HG03108 (cell line): ENCODE data around the gene KITLG.
"Not testable (repeated sequence)": the region's sequence is repeated elsewhere in the genome, so short reads cannot be mapped to it uniquely, and the experiment has no call there.

Experiments used
- ATAC-seq: cut with Tn5 transposase; IDR thresholded peaks from one replicate; pipeline ENCODE4 v1.9.1; 2021; ENCODE audit warnings: moderate library complexity; ENCODE audit not compliant: unreplicated experiment

KITLG gene

DNA sequence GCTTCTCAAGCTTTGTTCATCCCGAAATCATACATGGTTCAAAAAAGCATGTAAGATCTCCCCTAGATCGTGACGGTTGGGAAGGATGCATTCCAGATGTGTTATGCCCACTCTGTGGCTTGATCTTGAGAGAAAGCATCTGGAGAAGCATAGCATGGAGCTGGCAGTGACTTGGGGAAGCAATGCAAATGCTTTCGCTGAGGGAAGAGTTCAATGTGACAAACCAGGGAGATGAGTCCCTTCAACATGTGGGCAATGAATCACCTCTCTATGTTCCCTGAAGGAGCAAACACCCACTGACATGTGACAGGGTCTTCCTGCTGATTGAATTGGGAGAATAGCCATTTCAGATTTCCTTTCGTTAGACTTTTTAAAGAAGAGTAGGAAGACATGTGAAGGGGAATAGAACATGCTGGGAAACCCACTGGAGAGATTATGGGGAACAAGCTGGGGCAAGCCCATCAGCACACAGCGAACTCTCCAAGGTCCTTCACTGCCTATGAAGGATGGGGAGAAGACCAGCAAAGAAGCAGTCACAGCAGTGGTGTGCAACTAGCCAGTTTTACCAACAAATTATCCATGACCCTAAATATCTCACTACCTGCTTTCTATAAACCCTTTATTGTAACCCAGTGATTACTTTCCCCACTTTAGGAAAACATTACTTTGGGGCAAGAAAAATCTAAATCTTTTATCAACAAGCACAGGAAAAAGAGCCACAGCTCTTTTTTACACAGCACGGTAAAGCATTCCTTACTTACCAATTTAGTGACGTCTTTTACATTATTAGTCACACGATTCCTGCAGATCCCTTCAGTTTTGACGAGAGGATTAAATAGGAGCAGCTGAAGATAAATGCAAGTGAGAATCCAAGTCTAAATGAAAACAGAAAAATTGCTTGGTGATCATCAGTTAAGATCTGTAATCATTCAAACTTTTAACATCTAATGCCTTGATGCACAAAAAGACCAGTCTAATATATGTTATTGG is 35.0 kb downstream of the KITLG start:
- no peak for ATAC-seq

DNA sequence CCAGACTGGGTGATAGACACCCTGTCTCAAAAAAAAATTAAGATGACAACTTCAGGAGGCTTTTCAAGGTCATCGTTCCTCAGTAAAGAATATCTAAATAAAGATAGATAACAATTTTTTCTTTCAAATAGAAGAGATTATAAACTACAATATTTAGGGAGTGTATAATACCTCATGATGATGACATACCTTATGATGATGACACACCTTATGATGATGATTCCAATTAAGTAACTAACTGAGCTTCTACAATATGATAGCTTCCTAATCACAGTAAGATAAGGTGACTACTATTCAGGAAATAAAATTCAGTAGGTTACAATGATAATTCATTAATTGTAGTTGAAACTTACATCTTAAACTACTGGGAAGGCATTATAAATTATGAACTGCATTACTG is 40.4 kb downstream of the KITLG start:
- no peak for ATAC-seq

DNA sequence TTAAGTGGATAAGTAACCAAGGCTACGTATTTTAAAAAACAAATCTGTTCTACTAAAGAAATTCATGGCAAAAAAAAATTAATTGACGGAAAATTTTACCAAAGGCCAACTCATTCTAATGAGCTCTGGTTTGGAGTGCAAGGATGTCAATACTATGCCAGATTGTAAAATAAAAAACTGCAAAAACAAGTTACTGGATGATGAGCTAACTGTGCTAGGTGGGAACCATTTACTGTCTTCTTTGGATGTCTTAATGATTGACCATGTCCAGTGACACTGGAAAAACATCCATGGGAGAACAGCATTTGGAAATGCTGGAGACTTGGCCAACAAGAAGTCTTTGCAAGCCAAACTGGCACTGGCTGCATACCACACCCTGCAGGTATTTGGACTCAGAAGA is 41.6 kb downstream of the KITLG start:
- no peak for ATAC-seq

DNA sequence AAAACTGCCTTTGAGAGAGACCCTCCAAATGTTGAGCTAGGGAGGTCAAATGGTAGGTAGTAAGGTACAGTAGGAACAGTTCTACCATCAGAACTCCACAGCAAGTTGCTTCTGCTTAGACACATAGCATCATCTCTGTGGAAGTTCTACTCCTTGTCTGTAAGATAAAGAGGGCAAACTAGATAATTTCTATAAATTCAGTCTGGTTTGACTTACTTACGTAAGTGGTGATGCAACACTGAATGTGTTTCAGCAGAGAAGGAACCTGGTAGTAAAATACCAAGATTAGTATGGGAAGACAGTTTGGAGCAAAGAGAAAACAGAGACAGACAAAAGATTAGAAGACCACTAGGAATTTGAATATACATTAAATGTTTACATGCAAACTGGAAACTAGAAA is 42.0 kb downstream of the KITLG start:
- no peak for ATAC-seq

DNA sequence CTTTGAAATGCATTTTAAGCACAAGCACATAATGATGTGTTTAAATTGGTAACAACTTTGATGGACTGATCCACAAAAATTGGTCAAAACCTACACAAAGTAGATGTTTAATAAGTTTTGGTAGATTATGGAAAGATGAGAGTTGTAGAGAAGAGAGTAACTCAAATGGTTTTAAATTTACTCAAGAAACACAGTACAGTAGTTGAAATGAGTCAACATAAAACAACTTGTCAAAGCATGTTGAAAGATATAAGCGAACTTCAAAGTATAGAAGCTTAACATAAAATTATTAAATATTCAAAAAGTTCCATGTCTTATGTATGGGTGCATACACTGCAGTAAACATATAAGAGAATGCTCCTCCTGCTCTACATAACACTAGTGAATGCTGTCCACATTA is 49.4 kb downstream of the KITLG start:
- no peak for ATAC-seq

DNA sequence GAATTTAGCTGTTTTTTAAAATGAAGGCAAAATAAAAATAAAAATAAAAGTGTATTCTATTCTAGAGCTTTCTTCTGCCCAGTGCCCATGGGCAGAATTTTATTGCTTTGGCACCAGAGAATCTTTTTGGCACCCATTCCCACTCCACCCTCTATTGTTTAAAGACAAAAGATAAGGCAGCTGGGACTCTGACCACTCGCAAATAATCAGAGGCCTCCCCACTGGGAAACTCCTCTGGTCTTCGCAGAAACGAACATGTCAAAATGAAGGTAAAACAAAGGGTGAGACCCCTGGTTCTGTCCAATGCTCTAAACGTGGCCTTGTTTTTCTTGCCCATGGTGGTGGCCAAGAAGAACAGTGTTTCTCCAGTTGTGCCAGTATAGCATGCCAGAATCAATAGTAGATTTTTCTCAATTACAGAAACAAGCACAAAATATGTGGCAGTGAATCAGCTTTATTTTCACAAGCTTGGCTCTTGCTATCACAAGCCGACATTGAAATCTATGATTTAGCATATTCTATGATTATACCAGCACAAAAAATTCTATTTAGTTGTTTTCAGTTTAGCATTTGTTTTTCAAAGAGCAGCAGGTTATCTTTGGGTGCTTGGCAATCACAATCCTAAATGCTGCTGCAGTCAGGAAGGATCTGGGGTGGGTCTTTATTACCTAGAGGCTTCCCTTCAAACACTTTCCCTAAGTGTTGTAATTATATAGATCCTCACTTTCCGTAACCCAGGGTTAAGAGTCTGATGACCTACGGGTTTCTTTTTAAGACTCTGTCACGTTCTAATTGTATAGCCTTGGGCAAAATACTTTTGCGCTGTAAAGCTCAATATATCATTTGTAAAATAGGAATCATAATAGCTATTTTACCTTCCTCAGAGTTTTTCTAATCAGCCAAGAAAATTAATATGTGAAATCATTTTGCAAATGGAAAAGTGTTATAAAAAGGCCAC is 50.5 kb downstream of the KITLG start:
- no peak for ATAC-seq

DNA sequence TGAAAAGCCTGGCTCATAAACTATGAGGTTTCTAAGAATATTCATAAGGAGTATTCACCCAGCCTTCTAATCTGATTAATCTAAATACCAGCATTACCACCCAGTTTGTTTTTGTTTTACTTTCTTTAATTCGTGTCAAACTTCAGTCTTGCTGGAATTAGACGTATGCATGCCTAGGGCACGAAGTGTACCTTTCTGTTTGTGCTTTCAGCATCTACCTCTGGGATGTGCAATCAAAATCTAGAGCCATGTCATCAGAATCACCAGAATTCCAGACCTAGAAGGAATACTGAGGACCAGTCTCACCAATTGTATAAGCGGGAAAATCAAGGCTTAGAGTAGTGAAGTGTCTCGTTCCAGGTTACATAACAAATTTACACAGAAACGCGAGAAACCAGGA is 57.3 kb downstream of the KITLG start:
- ATAC-seq: no peak

DNA sequence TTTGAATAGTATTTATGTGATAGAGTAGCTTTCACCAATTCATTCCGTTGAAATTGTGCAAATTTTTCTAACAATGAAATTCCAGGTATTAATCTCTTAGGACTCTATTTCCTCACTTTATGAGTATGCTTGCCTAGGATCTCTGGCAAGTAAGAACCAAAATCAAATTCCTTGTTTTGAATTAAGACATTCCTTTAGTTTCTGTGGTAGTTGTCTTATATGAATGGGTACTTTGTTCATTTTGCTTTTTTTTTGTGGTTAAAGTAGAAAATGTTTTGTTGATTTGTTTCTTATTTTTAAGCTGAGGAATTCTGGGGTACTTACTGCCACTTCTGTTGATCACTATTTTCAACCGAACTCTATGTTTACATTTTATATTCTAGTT is 59.8 kb downstream of the KITLG start:
- no peak for ATAC-seq

DNA sequence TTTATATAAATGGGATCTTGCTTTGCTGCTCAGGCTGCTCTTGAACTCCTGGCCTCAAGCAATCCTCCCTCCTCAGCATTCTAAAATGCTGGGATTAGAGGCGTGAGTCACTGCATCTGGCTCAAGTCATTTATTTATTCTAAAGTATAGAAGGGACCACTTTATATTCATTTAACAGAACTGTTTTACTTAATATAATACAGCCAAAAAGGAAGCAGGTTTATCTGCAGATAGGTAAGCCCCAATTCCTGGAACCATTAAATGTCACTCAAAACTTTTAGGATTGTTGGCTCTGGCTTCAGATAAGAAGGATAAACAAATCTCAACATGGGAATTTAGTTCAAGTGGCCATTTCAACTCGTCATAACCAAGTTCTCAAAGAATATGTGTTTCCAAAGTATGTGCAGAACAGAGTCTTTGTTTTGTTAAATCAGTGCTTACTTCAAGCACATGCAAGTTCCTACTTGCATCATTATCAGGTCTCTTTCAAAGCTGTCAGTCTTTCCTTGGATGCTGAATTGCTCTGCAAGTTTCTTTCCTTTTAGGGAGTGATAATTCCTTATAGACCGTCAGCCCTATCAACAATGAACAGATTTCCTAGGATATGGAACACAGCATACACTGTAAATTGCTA is 60.4 kb downstream of the KITLG start:
- ATAC-seq: no peak

DNA sequence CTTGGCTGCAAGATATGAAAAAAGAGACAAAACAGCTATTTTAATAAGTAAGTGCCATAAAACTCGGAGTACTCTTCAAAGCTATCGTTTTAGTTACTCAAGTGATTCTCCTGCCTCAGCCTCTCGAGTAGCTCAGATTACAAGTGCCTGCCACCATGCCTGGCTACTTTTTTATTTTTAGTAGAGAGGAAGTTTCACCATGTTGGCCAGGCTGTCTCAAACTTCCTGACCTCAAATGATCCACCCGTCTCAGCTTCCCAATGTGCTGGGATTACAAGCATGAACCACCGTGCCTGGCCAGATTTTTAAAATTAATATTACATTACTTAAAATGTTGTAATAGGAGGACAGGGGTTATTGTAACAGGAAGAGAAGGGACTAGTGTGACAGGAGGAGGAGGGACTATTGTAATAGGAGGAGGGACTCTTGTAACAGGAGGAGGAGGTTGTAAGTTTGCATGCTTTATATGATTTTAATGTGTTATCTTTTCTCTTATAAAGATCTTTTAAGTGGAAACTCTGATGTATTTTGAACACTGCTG is 61.3 kb downstream of the KITLG start:
- ATAC-seq: no peak

DNA sequence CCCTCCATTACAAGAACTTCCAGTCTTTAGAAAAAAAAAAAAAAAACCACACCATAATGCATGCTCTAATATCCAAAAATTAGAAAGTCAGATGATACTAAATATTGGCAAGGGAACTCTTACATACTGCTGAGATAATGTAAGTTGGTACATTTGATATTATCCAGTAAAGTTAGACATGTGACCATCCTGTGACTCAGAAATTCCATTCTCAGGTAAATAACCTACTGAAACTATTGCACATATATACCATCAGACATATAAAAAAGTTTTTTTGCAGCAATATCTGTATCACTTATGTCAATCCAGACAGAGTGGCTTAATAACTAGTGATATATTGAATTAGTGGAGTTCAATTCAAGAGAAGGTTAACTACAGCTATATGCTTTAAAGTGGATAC is 63.5 kb downstream of the KITLG start:
- ATAC-seq: no peak

DNA sequence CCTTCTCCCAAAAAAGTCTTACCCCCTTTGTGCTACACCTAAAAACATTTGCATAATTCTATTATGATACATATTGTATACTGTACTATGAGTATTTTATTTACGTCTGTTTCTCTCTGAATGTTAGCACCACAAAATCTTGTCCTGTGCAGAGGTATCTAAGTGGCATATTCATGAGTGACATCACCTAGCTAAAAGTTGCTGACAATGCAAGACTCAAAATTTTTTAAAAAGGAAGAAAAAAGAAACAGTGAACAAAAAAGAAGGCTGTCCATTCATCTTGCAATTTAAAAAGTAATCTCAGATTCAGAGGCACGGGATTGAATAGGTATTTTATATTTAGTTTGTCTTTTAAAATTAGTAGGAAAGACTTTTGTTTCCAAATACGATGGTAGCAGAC is 69.4 kb downstream of the KITLG start:
- ATAC-seq: no peak

DNA sequence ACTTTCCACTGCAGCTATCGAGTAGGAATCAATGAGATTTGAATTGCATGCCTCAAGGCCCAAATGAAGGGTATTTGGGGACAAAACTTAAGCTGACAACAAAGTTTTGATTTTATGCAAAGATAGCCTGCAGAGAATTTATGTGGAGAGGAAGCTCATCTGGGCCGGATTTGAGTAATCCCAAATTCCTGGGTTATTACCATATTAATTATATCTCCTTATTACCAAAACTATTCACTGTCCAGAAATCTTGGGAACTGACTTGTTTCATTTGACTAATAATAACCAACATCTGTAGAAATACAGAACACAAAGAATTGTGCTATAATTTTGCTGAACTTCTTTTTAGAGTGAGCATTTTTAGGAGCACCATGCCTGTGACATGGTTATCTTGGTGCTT is 70.4 kb downstream of the KITLG start:
- ATAC-seq: no peak

DNA sequence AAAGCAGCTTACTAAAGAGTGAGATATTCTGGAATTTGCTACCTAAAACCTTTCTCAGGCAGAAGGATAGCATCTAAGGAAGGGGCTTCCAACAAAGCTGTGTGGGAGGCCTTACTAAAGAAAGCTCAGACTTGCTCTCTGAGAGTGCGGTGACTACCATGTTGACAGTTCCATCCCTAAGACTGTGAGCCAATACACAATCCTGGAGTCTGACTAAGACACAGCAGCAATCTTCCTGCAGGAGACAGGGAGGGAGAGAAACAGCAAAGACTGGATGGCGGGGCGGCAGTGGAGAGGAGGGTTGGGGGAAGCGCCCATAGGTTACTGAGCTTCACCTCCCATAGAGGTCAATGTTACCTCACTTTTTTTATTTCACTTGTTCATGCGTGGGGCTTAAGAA is 70.9 kb downstream of the KITLG start:
- ATAC-seq: no peak

DNA sequence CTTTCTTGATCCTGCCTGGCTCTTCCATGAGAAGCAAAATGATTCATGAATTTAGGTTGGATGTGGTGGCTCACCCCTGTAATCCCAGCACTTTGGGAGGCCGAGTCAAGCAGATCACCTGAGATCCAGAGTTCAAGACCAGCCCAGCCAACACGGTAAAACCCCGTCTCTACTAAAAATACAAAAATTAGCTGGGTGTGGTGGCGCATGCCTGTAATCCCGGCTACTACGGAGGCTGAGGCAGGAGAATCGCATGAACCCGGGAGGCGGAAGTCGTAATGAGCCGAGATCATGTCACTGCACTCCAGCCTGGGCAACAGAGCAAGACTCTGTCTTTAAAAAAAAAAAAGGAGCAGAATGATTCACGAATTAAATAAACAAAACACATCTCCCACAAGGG is 72.4 kb downstream of the KITLG start:
- not testable (repeated sequence) for ATAC-seq

DNA sequence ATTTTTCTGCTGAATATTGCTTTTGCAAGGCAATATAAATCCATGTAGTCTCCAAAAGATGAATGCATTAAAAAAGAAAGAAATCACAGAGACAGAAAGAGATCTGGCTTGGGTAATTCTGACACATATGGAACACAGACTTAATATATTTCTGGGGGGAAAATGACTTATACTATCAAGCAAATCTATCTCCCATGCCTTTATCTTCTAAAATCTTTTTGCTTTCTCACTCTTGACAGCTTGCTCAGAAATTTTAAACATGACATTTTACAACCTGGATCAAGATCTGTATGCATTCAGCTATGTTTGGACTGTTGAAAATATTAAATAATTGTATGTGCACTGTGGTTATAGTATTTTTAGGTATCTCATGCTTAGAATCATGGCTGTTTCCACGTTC is 73.0 kb downstream of the KITLG start:
- ATAC-seq: no peak

DNA sequence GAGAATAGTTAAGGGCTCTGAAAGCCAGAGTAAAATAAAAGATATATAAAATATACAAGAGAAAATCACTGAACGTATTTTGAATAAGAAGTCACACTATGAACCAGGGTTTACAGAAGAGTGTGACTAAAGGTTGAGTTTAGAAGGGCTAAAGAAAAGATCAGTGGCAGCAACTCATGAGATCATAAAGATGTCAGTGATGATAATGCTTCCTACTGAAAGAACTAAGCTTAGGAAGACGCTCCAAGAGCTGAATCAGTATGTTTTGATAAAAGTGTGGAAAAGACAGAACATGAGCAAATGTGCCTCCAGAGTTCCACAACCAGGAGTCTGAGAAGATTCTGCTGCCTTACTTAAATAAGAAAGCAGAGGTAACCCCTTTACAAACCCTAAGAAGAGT is 74.6 kb downstream of the KITLG start:
- no peak for ATAC-seq

DNA sequence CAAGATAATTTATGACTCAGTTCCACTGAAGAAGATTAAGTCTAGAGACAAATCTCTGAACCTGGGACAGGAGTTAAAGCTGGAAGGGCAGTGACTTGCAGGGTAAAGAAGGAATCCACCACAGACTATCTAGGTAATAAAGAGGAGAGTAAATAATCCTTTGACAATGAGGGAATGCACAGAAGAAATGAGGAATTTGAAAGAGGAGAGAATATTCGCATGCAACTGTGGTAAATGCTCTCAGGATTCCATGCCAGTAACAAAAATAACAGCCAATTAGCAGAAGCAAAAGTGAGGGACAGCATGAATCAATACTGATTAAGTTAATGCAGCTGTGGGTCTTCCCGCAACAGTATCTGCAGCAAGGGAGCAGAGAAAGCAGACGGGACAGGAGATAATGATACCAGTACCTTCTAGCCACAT is 77.0 kb downstream of the KITLG start:
- ATAC-seq: no peak

DNA sequence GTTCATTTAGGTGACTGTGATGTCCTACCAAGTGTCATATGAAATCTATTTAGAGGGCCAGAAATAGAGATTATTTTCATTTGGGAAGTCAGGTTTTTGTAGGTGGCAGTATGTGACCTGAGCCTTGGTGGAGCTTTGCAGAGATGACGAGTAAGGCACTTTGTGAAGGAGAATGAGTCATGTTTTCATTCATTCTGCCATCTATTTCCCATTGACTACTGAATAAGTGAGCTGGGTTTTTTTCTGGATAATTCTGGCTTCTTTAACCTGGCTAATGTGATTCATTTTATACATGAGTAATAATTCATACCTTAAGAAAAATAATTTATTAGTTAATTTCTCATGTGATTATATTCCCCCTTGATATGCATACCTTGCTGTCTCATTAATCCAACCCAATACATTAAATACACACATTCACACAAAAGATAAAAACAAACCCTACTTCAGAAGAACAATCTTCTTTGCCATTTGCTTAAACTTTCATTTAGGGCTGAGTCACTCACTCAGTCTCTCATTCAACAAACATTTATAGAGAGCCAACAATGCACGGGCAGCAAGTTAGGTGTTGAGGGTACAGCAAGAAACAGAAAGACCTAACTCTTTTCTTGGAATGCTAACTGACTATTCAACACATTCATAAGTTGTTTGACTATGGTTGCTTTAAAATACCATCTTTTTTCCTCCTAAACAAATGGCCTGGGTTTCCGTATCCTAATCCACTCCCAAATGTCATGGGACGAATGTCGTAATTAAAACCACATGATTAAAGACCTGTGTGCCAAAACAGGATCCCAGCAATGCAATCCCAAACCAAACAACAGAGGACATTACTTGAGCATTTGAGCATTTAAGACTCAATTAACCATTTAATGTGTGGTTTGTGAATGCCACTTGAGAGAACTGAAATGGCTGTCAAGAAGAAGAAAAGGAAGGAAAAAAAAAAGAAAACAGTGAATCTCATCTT is 78.0 kb downstream of the KITLG start:
- no peak for ATAC-seq

DNA sequence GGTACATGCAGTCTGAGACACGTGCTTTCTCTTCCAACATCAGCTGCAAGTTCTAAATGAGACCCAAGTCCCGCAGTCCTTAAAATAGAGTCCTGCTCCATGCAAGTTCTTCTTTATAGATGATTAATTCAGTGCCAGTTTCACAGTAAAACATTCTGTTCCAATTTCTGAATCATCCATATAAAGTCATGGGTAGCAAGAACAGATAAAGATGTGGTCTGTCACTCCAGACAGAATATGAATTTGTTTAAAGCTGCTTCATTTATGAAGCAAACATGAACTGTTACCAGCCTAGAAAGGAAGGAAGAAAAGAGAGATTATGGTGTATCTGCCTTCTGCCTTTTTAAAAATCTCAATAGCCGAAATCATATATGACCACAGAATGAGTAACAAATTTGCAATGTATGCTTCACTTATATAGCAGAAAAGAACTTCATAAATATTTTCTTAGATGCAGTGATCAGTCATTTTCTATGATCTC is 83.3 kb downstream of the KITLG start:
- no peak for ATAC-seq
